Measurements from ENCODE around the gene CEP250.

CEP250 gene

DNA sequence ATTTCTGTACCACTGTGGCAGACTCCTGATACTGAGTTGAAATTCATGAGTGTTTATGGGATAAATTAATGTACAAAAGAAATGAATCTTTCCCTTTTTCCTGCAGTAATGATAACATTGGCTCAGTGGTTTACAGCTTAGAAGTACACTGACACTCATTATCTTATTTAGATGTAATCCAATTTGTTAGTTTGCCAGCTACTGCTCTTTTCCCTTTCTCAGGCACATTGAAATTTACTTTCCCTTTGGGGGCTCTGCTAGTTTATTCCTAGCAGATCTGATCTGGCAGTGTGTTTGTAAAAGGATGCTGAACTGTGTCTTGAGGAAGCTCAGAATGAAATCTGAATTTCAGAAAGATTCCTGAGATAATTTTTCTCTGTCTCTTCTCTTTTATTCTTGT lies 3.0 kb downstream of the CEP250 start:
- no peak for DNase-seq

DNA sequence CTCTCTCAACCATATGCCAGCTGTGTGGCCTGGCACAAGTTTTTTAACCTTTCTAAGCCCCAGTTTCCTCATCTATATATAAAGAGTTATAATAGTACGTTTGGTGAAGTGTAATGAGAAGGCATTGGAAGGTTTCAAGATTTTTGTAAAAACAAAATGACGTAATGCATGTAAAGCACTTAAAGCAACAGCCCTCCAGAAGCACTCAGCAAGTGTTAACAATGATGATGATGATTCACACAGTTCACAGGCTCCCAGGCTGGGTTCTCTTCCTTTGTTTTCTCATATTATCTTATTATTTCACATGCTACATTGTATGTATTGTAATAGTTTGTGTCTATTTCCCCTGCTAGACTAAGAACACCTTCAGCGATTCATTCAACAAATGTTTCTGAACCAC lies 6.2 kb downstream of the CEP250 start:
- no peak for DNase-seq

DNA sequence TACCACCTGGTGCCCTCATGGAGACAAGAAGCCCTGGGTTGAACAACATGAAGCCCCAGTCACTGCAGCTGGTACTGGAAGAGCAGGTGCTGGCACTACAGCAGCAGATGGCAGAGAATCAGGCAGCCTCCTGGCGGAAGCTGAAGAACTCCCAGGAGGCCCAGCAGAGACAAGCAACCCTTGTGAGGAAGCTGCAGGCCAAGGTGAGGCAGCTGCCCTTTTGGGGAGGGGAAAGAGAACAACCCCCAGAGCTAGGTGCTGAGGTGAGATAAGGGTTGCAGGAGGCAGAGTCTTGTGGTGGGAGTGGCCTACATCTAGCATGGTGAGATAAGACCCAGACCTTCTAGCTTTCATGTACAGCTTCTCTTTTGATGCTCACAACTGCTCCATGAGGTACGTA lies 7.0 kb downstream of the CEP250 start:
- DNase-seq: no peak

DNA sequence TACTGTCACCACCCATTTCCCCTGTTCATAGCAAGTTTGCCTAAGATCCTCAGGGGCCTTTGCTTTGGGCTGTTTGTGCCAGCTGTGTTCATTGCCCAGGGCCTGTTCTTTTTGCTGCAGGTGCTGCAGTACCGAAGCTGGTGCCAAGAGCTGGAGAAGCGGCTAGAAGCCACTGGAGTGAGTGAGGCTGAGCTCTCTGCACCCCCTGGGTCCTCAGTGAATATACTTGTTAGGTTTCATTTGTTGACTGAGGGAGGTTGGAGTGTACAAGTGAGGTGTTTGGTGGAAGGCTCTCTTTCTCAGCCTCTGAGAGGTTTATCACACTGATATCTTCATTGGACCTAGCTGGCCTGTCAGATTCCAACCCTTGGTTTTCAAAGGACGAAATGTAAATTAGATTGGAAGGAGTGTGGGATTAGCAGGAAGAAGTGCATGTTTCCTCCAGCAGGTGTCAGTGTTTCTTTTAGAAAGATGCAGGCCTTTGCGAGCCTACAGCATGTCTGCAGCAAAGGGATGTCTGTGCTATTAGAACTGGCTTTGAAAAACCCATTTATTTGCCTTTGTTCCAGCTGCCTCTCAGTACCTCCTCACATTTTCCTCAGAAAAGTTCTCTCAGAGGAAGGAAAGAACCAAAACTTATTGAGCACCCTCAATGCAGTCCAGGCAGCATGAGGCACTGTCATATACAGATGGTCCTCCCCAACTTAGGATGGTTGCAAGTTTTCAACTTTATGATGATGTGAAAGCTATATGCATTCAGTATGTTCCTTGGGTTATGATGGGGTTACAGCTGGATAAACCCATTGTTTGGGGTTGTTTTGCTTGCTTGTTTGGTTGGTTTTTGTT lies 8.3 kb downstream of the CEP250 start:
- peak; percentile 62 to 92 for DNase-seq

DNA sequence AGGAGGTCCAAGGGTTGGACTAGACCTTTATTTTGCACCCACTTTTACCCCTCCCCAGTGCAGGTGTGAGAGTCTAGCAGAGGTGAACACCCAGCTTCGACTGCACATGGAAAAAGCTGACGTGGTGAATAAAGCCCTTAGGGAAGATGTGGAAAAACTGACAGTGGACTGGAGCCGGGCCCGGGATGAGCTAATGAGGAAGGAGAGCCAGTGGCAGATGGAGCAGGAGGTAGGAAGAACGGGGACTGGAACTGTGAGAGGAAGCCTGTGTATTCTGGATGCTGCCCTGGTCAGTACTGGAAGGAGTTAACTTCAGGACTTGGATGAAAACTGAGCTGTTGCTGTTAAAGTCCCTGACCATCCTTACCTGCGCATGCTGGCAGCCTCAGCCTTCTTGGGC lies 10.6 kb downstream of the CEP250 start:
- DNase-seq: no peak

DNA sequence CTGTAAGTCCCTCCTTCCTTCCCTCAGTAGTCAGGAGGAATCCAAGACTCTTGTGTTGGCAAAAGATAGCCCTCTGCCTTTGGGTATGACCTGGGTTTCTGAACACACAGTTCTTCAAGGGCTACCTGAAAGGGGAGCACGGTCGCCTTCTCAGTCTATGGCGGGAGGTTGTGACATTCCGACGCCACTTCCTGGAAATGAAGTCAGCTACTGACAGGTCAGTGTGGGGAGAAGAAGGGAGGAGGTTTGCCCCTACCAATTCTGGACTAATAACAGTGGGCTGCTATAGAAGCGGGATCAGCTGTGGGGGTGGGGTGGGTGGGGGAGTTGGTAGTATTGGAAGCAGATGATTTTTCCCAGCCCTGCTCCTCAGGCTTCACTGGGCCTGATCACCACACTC lies 11.5 kb downstream of the CEP250 start:
- DNase-seq: no peak

DNA sequence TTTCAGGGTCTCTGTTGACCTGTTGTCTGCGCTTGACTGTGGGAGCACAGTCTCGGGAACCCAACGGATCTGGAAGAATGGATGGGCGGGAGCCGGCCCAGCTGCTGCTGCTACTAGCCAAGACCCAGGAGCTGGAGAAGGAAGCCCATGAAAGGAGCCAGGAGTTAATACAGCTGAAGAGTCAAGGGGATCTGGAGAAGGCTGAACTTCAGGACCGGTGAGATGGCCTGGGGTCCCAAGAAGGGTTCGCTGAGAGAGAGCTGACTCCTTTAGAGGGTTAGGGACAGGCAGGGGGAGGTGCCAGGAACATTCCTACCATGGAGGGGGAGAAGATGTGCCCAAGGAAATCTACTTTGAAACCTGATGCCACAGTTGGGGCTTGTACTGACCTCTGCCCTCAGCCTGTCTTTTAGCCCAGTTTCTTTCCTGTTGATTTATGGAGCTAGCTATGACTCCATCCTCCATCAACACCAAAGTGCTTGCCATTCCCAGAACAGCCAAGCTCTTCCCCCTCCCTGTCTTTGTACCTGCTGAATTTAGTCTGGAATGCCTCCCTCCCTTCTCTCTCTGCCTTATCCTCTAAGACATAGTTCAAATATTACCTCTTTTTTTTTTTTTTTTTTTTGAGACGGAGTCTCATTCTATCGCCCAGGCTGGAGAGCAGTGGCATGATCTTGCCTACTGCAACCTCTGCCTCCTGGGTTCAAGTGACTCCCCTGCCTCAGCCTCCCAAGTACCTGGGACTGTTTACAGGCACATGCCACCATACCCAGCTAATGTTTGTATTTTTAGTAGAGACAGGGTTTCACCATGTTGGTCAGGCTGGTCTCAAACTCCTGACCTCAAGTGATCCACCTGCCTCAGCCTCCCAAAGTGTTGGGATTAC lies 12.2 kb downstream of the CEP250 start:
- peak in 1 of 2 experiments; percentile 42 for DNase-seq

DNA sequence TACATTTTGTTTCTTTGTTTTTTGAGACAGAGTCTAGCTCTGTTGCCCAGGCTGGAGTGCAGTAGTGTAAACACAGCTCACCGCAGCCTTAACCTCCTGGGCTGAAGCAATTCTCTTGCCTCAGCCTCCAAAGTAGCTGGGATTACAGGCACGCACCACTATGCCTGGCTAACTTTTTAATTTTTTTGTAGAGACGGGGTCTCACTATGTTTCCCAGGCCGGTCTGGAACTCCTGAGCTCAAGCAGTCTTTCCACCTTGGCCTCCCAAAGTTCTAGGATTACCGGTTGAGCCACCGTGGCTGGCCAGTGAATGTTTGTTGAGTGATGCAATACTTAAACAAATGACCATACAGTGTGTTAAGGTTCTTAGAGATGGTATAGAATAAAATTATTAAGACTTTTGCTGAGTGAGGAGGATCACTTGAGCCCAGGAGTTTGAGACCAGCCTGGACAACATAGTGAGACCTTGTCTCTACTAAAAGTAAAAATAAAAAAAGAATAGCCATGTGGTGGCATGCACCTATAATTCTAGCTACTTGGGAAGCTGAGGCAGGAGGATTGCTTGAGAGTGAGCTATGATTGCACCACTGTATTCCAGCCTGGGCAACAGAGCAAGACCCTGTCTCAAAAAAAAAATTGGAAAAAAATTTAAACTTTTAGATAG lies 13.4 kb downstream of the CEP250 start:
- no peak for DNase-seq

DNA sequence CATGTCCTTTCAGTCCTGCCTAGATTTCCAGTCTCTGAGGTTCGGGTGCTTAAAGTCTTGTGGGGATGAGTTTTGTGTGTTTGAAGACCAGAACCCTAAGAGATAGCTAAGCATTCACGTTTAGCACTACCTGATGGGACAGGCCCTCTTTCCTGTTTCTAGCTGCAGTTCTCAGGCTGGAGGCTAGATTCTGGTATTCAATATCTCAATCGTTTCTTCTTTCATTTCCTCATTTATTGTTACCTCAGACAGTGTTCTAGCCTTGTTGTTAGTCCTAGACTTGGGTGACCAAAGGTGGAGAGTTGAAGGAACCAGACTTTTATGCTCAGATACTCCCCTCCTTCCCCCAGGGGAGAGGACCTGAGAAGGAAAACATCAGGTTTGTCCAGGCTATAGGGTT lies 16.8 kb downstream of the CEP250 start:
- no peak for DNase-seq

DNA sequence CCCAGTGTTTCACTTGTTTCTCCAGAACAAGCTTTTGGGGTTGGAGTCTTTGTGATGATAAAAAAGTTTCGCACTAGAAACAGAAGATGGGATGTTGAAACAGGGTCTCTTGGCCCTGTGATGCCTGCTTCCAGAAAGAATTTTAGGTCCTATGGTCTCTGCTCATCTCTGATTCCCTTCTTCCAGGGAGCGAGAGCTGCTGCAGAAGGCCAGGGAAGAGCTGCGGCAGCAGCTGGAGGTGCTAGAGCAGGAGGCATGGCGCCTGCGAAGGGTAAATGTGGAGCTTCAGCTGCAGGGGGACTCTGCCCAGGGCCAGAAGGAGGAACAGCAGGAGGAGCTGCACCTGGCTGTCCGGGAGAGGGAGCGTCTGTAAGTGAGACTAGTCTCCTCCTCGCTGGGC lies 18.3 kb downstream of the CEP250 start:
- no peak for DNase-seq

DNA sequence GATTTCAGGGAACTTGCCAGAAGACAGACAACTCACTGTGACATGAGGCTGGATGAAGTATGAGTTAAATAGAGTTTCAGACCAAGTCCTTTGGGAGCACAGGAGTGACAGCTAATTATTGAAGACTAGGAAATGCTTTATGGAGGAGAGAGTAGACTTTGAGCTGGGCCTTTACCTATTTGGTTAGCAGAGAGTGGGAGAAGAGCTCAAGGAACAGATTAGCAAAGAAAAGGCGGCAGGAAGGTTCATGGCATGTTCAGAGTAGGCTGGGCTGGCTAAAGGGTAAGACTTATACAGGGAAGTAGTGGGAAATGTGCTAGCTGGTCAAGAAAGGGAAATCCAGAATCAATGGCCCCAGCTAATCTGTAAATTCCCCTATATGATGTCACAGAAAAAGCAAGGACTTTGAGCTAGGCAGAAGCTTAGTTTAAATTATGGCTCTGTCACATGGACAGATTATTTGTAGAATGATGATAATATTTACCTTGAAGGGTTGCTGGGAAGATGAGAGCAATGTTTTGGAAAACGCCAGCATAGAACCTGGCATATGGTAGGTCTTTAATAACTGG lies 19.0 kb downstream of the CEP250 start:
- DNase-seq: no peak

DNA sequence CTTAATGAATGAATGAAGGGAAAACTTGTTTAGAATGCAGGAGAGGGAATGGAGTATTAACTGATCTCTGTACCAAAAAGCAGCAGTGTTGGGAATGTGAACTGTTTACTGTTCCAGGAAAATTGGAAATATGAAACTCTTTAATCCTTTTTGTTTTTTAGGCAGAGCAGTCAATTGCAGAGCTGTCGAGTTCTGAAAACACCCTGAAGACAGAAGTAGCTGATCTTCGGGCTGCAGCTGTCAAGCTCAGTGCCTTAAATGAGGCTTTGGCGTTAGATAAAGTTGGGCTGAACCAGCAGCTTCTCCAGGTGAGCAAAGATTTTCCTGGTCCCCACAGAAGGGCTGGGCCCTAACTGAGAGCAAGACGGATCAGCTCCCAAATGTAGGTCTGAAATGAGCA lies 20.9 kb downstream of the CEP250 start:
- DNase-seq: no peak

DNA sequence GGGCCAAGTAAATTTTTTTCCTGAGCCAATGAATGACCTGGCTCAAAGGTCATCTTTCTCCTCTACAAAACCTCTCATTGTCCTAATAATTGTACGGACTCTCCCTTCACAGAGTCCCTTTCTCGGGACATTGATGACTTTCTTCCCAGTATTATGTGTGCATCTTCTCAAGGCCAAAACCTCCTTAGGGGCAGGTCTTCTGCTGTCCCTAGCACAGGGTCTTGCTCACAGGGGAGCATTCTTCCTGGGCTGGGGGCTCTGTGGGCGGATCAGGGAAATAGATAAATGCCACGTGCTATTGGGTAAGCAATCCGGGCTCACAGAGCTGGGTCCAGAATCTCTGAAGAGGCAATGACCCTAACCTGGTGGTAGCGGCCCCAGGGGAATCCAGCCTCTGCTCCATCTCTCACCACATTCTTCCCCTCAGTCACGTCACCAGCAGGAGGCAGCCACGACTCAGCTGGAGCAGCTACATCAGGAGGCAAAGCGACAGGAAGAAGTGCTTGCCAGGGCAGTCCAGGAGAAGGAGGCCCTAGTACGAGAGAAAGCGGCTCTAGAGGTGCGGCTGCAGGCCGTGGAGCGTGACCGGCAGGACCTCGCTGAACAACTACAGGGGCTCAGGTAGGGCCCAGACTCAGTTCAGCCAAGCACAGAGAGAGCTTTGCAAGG lies 23.5 kb downstream of the CEP250 start:
- DNase-seq: no peak

DNA sequence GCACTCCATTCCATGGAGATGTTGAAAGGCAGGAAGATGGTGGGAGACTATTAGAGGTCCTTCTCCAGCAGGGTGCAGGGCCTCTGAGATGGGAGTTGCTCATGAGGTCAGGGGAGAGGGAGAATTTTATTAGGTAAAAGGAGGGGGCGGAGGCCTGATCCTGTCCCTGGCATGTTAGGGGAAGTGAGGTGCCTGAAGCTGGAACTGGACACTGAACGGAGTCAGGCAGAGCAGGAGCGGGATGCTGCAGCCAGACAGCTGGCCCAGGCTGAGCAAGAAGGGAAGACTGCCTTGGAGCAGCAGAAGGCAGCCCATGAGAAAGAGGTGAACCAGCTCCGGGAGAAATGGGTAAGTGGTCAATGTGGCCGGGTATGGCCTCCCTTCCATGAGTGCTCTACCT lies 24.4 kb downstream of the CEP250 start:
- DNase-seq: no peak

DNA sequence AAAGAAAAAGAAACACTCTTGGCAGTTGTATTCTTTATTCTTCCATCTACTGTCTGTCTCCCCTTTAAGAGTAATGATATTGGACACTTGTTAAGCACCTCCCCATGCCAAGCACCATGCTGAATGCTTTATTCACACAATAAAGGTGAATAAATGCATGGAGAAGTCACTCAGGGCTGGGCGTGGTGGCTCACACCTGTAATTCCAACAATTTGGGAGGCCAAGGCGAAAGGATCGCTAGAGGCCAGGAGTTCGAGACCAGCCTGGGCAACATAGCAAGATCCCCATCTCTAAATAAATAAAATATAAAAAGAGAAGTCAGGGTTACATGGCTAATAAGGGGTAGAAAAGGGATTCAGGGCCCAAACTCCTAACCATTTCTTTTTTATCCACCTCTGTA lies 32.1 kb downstream of the CEP250 start:
- DNase-seq: no peak

DNA sequence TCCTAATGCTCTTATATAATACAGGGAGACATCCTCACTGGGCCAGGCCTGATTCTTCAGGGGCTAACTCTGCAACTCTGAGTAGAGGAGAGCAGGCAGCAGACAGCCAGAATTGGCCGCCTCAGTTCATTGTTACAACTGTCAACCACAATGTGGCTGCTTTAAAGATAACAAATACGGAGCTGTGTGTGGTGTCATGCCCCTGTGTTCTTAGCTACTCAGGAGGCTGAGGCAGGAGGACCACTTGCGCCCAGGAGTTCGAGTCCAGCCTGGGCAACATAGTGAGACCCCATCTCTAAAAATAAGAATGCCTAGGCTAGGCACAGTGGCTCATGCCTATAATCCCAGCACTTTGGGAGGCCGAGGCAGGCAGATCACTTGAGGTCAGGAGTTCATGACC lies 34.3 kb downstream of the CEP250 start:
- no peak for DNase-seq

DNA sequence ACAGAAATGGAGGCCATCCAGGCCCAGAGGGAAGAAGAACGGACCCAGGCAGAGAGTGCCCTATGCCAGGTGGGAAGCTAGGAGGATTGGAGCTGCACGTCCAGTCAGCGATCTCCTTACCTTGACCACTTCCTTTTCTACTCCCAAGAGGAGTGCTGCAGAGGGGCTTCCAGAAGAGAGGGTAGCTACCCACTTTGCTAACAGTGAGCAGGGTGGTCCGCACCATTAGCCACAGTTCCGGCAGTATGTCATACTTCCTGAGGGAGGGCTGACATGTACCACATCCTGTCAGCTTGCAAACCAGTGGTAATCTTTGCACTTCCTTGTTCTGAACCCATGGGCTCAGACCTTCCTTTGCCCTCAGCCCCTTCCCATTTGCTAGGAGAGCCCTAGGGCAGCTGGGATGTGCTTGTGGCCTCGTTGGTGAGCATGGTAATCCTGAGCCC lies 35.4 kb downstream of the CEP250 start:
- DNase-seq: no peak

DNA sequence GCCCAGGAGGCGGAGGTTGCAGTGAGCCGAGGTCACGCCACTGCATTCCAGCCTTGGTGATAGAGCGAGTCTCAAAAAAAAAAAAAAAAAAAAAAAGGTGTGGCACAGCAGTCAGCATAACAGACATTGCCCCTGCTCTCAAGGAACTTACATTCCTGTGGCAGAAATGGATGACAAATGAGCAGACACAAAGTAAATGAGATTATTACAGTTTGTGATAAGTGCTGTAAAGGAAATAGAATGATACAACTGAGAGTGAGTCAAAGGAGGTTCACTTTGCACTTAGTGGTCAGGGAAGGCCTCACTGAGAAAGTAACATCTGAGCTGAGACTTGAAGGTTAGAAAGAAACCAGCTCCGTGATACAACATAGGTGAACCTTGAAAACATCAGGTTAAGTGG lies 36.4 kb downstream of the CEP250 start:
- DNase-seq: no peak

DNA sequence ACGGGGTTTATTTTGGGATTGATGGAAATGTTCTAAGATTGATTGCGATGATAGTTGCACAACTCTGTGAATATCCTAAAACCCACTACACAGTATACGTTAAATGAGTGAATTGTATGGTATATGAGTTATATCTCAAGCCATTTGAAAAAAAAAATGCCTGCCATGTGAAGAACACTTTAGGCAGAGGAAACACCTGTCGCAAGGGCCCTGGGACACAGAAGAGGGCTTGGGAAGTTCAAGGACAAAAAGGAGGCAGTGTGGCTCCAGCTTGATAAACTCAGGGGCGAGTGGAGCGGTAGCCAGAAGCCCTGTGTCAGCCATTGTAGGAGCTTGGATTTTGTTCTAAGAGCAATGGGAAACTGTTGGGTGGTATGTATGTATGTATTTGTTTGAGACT lies 37.0 kb downstream of the CEP250 start:
- DNase-seq: no peak

DNA sequence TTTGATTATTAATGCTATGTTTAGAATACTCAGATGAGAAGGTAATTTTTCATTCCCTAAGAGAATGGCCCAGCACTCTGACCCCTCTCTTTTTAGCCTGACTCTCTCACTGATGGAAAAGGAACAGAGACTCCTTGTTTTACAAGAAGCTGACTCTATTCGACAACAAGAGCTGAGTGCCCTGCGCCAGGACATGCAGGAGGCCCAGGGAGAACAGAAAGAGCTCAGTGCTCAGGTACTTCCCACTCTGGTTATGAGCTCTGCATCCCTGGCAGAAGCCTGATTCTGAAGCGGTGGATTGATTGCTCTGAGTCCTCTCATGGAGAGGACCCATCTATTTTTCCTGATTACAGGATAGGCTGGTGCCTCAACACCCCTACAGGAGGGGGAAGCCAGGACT lies 41.1 kb downstream of the CEP250 start:
- no peak for DNase-seq

DNA sequence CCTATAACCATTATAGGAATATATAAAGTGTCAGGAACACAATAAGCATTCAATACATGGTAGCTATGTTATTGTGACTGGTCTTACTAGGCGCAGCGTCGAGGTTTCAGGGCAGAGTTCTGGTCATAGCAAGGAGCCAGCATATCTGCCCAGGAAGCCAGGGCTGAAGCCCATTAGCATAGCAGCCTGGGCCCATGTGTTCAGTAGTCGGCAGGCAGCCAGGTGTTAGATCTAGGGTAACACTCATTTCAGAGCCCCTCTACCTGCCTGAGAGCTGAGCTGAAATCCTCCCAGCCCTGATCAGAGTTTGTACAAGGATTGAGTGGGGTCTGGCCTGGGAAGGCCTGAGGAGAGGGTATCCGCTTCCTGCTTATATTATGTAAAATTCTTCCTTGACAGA lies 41.9 kb downstream of the CEP250 start:
- no peak for DNase-seq

DNA sequence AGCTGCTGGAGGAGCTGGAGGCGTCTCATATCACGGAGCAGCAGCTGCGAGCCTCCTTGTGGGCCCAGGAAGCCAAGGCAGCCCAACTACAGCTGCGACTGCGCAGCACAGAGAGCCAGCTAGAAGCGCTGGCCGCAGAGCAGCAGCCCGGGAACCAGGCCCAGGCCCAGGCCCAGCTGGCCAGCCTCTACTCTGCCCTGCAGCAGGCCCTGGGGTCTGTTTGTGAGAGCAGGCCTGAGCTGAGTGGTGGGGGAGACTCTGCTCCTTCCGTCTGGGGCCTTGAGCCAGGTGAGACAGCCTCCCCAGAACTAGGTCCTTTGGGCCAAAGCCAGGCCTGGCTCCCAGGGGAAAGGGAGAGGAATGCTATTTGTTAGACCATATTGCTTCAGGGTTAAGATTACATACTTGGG lies 42.4 kb downstream of the CEP250 start:
- DNase-seq: no peak

DNA sequence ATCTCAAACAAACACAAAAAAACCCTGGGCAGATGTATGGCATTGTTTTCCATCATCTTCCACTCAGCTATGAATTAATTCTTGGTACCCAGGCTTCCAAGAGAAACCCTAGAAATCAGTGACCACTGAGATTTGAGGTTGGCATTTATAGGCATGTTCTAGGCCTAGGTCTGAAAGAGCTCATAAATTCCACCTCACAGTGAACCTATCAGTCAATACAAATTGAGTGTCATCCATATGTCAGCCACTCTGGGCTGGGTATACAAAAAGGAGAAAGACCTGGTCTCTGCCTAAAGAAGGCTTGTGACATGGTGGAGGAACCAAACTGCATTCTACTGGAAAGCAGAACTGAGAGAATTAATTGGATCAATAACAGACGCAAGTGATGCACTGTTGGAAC lies 43.9 kb downstream of the CEP250 start:
- no peak for DNase-seq

Measured in SW 1271 (cell line).